ENCODE data around the gene ADNP2. TPM values are rescaled to one million over a fixed set of nuclear protein-coding genes. Genes with fewer than 3 reads are reported as not detected.

The ADNP2 gene
- total RNA-seq, 2 donors from 2014 or later, result 17.5 to 36.0 TPM

DNA sequence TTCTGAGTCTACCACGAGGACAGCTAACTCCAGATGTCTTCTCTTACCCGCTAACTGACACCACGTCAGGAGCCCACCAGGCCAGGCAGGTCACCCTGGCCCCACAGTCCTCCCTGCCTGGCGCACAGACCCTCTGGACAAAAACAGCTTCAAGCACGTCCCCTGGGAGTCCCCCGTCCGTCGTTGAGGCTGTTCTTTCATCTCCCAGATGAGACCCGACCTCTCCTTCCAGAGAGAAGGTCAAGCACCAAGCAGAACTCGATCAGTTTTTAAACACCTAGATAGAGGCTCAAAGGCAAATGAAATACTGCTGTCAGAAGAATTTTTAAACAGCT is 80.4 kb downstream of the ADNP2 start:
- Histone ChIP-seq H3K4me3 (no peak overlapping the region), H3K4me1 (replicated peaks) (no peaks in the 10 kb centered on the region), H3K9me3 (no peaks in the 10 kb centered on the region), H3K27me3 (replicated peaks; ENCODE audit: insufficient read depth) (no peaks in the 10 kb centered on the region), H3K36me3 (no peaks in the 10 kb centered on the region), H3K27ac (no peak overlapping the region)
- no peak for DNase-seq (ENCODE audit: low spot score)
- 87% methylated on average over 10 of the region's 10 CpGs for WGBS
- no peak for TF ChIP-seq POLR2A (IDR thresholded peaks at IDR 0.05)
- TF ChIP-seq, protein P1, sequence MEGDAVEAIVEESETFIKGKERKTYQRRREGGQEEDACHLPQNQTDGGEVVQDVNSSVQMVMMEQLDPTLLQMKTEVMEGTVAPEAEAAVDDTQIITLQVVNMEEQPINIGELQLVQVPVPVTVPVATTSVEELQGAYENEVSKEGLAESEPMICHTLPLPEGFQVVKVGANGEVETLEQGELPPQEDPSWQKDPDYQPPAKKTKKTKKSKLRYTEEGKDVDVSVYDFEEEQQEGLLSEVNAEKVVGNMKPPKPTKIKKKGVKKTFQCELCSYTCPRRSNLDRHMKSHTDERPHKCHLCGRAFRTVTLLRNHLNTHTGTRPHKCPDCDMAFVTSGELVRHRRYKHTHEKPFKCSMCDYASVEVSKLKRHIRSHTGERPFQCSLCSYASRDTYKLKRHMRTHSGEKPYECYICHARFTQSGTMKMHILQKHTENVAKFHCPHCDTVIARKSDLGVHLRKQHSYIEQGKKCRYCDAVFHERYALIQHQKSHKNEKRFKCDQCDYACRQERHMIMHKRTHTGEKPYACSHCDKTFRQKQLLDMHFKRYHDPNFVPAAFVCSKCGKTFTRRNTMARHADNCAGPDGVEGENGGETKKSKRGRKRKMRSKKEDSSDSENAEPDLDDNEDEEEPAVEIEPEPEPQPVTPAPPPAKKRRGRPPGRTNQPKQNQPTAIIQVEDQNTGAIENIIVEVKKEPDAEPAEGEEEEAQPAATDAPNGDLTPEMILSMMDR (IDR thresholded peaks at IDR 0.05), result no peak
- no peak for TF ChIP-seq POLR2AphosphoS5 (IDR thresholded peaks at IDR 0.05)
- intact Hi-C loops (cut with DNase I), result no loop called here

Other genes with a start within 250 kb of the ADNP2 start
- 10 to 100 TPM; 37.6 to 74.1 TPM for gene SLC66A2, start 157.6 kb upstream of the ADNP2 start, total RNA-seq
- gene HSBP1L1, start 144.6 kb upstream of the ADNP2 start, total RNA-seq, result 10 to 100 TPM; 20.4 to 66.9 TPM
- gene TXNL4A, start 120.7 kb upstream of the ADNP2 start, total RNA-seq, result 10 to 100 TPM; 25.4 to 35.2 TPM
- 10 to 100 TPM; 31.6 to 38.5 TPM for gene RBFA, start 74.8 kb upstream of the ADNP2 start, total RNA-seq
- gene PARD6G, start 138.3 kb downstream of the ADNP2 start, total RNA-seq, result 10 to 100 TPM; 12.3 to 18.7 TPM